Measurements from ENCODE around the gene TCIRG1. TPM values are rescaled to one million over a fixed set of nuclear protein-coding genes. Genes with fewer than 3 reads are reported as not detected.

Gene TCIRG1
- total RNA-seq, 1 donor: 134 TPM

GRCh38 chr11:68047437-68048290 lies 8.8 kb downstream of the TCIRG1 start:
- DNase-seq (ENCODE audit: low read depth): no peak
- TF ChIP-seq, protein P1, sequence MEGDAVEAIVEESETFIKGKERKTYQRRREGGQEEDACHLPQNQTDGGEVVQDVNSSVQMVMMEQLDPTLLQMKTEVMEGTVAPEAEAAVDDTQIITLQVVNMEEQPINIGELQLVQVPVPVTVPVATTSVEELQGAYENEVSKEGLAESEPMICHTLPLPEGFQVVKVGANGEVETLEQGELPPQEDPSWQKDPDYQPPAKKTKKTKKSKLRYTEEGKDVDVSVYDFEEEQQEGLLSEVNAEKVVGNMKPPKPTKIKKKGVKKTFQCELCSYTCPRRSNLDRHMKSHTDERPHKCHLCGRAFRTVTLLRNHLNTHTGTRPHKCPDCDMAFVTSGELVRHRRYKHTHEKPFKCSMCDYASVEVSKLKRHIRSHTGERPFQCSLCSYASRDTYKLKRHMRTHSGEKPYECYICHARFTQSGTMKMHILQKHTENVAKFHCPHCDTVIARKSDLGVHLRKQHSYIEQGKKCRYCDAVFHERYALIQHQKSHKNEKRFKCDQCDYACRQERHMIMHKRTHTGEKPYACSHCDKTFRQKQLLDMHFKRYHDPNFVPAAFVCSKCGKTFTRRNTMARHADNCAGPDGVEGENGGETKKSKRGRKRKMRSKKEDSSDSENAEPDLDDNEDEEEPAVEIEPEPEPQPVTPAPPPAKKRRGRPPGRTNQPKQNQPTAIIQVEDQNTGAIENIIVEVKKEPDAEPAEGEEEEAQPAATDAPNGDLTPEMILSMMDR (IDR thresholded peaks at IDR 0.05; ENCODE audit: insufficient read depth, low read depth, low read length): no peak
- H3K4me3 ChIP-seq (ENCODE audit: low read depth, low read length): no peak overlapping the region

DNA sequence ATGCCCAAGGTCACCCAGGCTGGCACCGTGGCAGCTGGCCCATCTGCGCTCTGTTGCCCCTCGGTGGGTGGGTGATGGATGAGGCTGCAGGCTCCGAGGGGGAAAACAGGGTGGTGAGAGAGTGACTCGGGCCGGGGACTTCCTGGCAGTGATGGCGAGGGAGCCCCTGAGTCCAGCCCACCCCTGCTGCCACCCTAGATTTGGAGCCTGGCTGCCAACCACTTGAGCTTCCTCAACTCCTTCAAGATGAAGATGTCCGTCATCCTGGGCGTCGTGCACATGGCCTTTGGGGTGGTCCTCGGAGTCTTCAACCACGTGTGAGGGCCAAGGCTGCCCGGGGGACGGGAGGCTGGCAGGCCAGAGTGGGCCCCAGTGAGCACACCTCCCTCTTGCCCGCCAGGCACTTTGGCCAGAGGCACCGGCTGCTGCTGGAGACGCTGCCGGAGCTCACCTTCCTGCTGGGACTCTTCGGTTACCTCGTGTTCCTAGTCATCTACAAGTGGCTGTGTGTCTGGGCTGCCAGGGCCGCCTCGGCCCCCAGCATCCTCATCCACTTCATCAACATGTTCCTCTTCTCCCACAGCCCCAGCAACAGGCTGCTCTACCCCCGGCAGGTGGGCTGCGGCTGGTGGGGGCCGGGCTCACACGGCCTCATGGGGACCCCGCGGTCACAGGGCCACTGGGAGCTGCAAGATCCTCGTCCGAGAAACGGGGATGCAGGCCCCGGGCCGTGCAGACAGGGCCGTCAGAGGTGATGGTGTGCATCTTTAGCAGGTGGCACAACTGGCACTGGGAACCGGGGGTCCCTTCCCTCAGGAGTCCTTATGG lies 10.1 kb downstream of the TCIRG1 start:
- TF ChIP-seq, protein P1 (IDR thresholded peaks at IDR 0.05; ENCODE audit: insufficient read depth, low read depth, low read length): no peak
- no peak for DNase-seq (ENCODE audit: low read depth)
- H3K4me3 ChIP-seq (ENCODE audit: low read depth, low read length): no peak overlapping the region

DNA sequence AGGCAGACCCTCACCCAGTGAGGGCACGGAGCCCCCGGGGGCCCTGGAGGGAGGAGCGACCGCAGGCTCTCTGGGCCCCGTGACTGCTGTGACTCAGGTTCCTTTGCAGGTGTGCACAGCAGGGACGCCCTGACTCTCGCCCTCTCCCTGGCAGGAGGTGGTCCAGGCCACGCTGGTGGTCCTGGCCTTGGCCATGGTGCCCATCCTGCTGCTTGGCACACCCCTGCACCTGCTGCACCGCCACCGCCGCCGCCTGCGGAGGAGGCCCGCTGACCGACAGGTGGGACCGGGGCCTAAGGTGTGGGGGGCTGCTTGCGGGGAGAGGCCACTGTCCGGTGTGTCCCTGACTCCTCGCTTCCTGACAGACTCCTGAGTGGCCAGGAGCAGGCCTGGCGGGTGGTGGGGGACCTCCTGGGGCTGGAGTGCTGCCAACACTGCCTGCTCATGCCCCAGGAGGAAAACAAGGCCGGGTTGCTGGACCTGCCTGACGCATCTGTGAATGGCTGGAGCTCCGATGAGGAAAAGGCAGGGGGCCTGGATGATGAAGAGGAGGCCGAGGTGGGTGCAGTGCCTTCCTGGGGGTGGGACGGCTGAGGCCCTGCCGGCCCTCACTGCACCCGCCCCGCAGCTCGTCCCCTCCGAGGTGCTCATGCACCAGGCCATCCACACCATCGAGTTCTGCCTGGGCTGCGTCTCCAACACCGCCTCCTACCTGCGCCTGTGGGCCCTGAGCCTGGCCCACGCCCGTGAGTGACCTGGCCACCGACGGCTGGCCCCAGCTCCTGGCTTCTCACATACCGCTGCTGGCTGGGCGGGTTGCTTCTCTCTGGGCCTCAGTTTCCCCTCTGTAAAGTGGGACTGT lies 10.9 kb downstream of the TCIRG1 start:
- TF ChIP-seq, protein P1 (IDR thresholded peaks at IDR 0.05; ENCODE audit: insufficient read depth, low read depth, low read length): no peak
- no peak overlapping the region for H3K4me3 ChIP-seq (ENCODE audit: low read depth, low read length)
- DNase-seq (ENCODE audit: low read depth): no peak

DNA sequence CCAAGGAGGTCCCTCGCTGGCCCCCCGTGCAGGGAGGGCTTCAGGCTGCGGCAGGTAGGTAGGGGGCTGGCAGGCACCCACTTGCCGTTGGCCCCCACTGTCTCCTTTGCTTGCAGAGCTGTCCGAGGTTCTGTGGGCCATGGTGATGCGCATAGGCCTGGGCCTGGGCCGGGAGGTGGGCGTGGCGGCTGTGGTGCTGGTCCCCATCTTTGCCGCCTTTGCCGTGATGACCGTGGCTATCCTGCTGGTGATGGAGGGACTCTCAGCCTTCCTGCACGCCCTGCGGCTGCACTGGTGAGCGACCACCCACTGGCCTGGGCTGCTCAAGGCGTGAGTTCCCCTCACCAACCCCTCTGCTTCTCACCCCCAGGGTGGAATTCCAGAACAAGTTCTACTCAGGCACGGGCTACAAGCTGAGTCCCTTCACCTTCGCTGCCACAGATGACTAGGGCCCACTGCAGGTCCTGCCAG lies 11.6 kb downstream of the TCIRG1 start:
- DNase-seq (ENCODE audit: low read depth): no peak
- TF ChIP-seq, protein P1 (IDR thresholded peaks at IDR 0.05; ENCODE audit: insufficient read depth, low read depth, low read length): no peak
- no peak overlapping the region for H3K4me3 ChIP-seq (ENCODE audit: low read depth, low read length)

DNA sequence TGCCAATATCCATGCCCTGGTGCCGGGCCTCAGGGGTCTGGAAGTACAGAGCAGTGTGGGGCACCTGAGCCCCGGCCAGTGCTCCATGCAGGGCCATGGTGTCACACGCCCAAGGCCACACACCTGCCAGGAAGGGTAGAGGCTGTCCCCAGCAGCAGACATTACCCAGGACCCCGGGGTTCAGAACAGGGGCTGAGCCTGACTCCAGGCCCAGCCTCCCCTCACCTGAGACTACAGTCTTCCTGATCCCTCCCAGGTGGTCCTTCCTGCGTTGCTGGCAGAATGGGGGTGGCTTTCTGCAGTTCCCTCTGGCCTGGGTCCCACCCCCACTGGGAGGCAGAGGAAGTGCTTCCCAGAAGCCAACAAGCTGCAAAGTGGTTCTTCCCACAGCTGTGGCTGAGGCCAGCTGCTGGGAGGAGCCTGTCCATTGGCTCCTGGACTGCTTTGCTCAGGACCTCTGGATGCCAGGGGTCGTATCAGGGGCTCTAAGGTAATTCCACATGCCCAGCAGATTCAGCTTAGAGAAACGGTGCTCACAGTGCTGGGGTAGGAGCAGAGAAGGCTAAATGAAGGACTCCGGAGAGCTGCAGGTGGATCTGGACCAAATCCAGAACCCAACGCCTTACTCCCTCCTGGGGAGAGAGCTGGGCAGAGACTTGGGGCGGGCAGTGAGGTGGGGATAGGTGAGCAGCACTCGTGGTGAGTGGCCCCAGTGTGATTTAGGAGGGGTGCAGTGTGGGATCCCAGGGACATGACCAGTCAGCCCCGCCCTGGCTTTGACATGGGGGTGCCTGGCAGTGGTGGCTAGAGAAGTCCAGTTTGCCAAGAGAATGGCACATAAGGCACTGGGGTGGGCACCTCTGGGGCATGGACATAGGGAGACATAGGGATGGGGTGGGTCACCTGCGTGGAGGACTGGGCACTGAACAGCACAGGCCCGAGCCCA lies 12.6 kb downstream of the TCIRG1 start:
- H3K4me3 ChIP-seq (ENCODE audit: low read depth, low read length): no peak overlapping the region
- no peak for DNase-seq (ENCODE audit: low read depth)
- TF ChIP-seq, protein P1 (IDR thresholded peaks at IDR 0.05; ENCODE audit: insufficient read depth, low read depth, low read length): no peak
